Measurements from ENCODE around the gene VAV2. TPM values are rescaled to one million over a fixed set of nuclear protein-coding genes. Genes with fewer than 3 reads are reported as not detected.

VAV2 gene
- total RNA-seq, 4 donors from 2014 or later, result 9.1 to 13.5 (median 10.1) TPM

GRCh38 chr9:133913571-133914369 is 78.4 kb downstream of the VAV2 start:
- Histone ChIP-seq H3K9me3 (no peaks in the 10 kb centered on the region), H3K27ac (replicated peaks in 1 of 4) (no peak overlapping the region), H3K4me1 (peaks cover 8 to 24% (median 20%) of the 10 kb centered on the region in 4 donors), H3K36me3 (no peaks in the 10 kb centered on the region), H3K4me3 (no peak overlapping the region), H3K27me3 (no peaks in the 10 kb centered on the region)
- intact Hi-C loops (cut with DNase I), result no loop called here
- TF ChIP-seq EP300 (IDR thresholded peaks at IDR 0.05) (no peak), POLR2A (IDR thresholded peaks at IDR 0.05; ENCODE audit: low read depth) (no peak), POLR2AphosphoS5 (IDR thresholded peaks at IDR 0.05) (no peak), CTCF (IDR thresholded peaks at IDR 0.05) (no peak)
- WGBS, result 77% methylated on average over 22 of the region's 27 CpGs
- no peak for DNase-seq (ENCODE audit: extremely low spot score)

GRCh38 chr9:133910855-133911514 is 81.1 kb downstream of the VAV2 start:
- Histone ChIP-seq H3K9me3 (no peaks in the 10 kb centered on the region), H3K4me1 (peaks cover 0 to 24% (median 16%) of the 10 kb centered on the region in 4 donors), H3K4me3 (no peak overlapping the region), H3K27me3 (no peaks in the 10 kb centered on the region), H3K36me3 (no peaks in the 10 kb centered on the region), H3K27ac (replicated peaks in 1 of 4) (no peak overlapping the region)
- 80% methylated on average over 25 of the region's 26 CpGs for WGBS
- DNase-seq (ENCODE audit: extremely low spot score), result no peak
- intact Hi-C loops (cut with DNase I), result no loop called here
- TF ChIP-seq POLR2A (IDR thresholded peaks at IDR 0.05; ENCODE audit: low read depth) (no peak), POLR2AphosphoS5 (IDR thresholded peaks at IDR 0.05) (no peak), EP300 (IDR thresholded peaks at IDR 0.05) (no peak)

GRCh38 chr9:133906932-133907910 is 84.9 kb downstream of the VAV2 start:
- WGBS, result 75% methylated on average over 23 of the region's 31 CpGs
- H3K9me3 ChIP-seq, result no peaks in the 10 kb centered on the region
- no peaks in the 10 kb centered on the region for H3K36me3 ChIP-seq
- no peak for TF ChIP-seq CTCF (IDR thresholded peaks at IDR 0.05)
- H3K27me3 ChIP-seq, result no peaks in the 10 kb centered on the region
- no peak overlapping the region for H3K27ac ChIP-seq (replicated peaks in 1 of 4)
- no peak overlapping the region for H3K4me3 ChIP-seq
- H3K4me1 ChIP-seq, result peaks cover 0 to 18% (median 7%) of the 10 kb centered on the region in 4 donors
- intact Hi-C loops (cut with DNase I), result no loop called here
- DNase-seq (ENCODE audit: extremely low spot score), result no peak

GRCh38 chr9:133906218-133906617 is 85.9 kb downstream of the VAV2 start:
- intact Hi-C loops (cut with DNase I), result no loop called here
- DNase-seq (ENCODE audit: extremely low spot score), result no peak
- WGBS, result no CpG with 5 or more reads among the region's 13 CpGs

More at GRCh38 chr9:133906218-133906617, 85.9 kb downstream of the VAV2 start:
- TF ChIP-seq POLR2A (IDR thresholded peaks at IDR 0.05; ENCODE audit: low read depth) (no peak), EP300 (IDR thresholded peaks at IDR 0.05) (no peak), POLR2AphosphoS5 (IDR thresholded peaks at IDR 0.05) (no peak), CTCF (IDR thresholded peaks at IDR 0.05) (no peak)
- H3K4me1 ChIP-seq, result peaks cover 0 to 18% (median 7%) of the 10 kb centered on the region in 4 donors
- no peaks in the 10 kb centered on the region for H3K27me3 ChIP-seq
- no peak overlapping the region for H3K4me3 ChIP-seq
- no peak overlapping the region for H3K27ac ChIP-seq (replicated peaks in 1 of 4)
- no peaks in the 10 kb centered on the region for H3K9me3 ChIP-seq
- no peaks in the 10 kb centered on the region for H3K36me3 ChIP-seq

Measured in esophagus muscularis mucosa (tissue), 4 donors.